Measurements from ENCODE around the gene EVI5.

DNA sequence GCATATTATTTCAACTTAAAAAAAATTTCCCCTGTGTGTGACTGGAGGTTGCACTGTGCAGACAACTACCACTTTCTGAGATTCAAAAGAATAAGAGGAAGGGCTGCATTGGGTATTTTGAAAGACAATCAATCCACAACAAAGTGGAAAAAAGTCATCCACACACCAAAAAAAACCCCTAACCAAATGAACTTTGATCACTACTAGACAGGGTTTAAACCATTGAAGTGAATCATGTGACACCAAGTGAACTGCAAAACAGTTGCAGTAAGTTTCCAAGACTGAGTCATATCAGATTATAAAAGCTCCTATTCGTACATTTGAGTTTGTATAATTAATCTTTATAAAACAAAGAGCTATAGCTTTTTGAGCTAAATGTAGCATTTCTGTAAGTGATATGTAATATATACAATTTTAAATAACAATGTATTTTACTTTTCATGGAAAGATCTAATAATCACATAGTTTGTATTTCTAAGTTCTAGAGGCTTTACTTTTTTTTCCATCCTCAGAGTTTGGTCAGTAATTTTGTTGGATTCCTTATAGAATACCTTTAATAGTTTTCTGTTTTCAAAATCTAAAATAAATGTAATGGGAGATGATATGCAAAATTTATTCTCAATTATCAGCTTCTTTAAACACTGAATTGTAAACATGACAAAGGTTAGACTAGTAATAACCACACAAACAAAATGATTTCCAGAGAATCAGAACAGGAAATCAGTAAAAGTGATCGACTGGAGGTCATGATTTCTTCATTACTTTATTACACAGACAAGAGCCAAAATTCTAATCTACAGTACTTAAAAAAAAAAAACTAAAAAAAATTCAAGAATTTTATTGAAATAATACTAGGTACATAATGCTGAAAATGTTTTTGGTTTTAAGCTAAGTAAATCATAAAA is 247.7 kb downstream of the EVI5 start:
- TF ChIP-seq, protein P1, sequence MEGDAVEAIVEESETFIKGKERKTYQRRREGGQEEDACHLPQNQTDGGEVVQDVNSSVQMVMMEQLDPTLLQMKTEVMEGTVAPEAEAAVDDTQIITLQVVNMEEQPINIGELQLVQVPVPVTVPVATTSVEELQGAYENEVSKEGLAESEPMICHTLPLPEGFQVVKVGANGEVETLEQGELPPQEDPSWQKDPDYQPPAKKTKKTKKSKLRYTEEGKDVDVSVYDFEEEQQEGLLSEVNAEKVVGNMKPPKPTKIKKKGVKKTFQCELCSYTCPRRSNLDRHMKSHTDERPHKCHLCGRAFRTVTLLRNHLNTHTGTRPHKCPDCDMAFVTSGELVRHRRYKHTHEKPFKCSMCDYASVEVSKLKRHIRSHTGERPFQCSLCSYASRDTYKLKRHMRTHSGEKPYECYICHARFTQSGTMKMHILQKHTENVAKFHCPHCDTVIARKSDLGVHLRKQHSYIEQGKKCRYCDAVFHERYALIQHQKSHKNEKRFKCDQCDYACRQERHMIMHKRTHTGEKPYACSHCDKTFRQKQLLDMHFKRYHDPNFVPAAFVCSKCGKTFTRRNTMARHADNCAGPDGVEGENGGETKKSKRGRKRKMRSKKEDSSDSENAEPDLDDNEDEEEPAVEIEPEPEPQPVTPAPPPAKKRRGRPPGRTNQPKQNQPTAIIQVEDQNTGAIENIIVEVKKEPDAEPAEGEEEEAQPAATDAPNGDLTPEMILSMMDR (IDR thresholded peaks at IDR 0.05; ENCODE audit: low read depth, low read length) = no peak
- TF ChIP-seq EZH2phosphoT487 (IDR thresholded peaks at IDR 0.05; ENCODE audit: low read depth) = no peak

All from OCI-LY3 (cell line).